Glomerular visceral epithelial cell (primary cell): ENCODE results near the gene PLPP1.
A peak's percentile ranks its signal among the peaks of the same experiment; 100 is the strongest.

ENCODE experiments used
- DNase-seq: peaks from one replicate; pipeline ENCODE4 v3.0.0-alpha.2; 2016; ENCODE audit errors: extremely low spot score

The PLPP1 gene

DNA sequence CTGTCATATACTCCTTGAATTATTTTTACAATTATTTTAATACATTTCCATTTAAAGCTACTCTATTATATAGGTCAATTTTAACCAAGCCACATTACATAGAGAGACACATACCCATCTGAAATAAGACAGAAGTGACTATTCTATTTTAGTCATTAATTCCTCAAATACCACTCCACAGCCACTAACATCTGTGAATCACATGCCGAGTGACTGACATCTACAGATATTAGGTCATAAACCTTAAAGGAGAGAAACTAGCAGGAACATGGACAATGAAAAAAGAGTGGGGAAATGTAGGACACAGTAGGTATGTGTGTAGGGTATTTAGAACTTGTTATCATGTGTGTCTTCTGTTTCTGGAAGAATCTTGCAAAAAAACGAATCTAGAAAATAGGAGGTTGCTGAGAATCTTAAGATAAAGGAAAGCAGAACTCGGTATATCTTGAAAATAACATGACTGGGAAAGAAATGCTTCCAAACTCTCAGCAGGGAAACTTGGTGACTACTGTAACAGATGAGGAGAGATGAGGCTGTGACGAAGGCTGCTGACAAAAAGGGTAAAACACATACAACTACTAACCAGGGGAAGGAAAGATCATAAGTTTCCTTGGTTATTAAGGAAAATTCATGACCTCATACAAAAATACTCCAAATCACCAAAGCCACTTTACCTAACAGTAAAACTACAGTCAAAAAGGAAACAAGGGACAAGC is 84.6 kb downstream of the PLPP1 start:
- DNase-seq, result peak; percentile 29

- no peak for DNase-seq
These were observed 88.0 kb downstream of the PLPP1 start for GRCh38 chr5:55446640-55447351.

GRCh38 chr5:55445791-55446190 is 89.0 kb downstream of the PLPP1 start:
- DNase-seq, result no peak

DNA sequence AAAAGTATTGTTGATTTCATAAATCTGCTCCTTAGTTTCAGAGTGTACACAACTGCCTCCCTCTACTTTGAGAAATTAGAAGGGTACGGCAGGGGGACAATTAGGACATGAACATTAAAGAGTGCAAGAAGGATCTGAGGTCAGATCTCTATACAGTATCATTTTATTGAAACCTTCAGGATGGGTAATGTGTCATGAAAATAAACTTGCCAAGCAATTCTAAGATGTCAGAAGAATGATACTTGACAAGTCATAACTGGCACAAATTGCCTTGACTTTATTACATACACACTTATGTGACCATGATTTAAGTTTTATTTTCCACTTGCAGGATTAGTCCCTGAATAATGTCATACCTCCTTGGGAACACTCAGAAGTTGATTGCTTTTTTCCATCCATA is 92.8 kb downstream of the PLPP1 start:
- no peak for DNase-seq

DNA sequence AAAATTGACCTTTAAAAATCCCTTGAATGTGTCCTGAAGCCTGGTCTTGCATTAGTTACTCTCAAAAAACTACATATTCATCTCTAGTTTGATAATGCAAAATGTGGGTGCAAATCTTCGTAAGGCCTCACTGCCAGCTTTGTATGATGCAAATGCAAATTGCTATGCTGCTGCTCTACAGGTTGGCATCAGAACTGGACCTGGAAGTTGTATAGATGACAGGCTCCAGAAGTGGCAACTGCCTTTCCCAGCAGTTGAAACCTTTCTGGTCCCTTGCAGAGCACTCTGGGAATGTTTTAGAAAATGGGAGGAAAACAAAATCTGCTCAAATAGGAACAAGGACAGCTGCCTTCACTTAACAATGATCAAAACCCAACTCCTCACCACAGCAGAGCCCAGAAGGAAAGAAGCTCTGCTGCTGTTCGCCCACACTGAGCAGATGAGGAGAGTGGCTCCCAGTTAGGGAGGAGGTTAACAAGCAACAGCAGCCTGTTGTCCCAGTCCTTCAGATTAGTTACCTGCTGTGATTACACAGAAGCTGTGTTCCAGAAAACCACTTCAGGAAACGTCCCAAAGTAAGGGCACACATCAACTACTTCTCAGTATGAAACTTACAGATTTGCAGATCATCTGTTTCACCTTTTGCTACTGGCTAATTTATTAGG is 93.5 kb downstream of the PLPP1 start:
- DNase-seq, result no peak

GRCh38 chr5:55440188-55440646 is 94.5 kb downstream of the PLPP1 start:
- DNase-seq, result no peak

DNA sequence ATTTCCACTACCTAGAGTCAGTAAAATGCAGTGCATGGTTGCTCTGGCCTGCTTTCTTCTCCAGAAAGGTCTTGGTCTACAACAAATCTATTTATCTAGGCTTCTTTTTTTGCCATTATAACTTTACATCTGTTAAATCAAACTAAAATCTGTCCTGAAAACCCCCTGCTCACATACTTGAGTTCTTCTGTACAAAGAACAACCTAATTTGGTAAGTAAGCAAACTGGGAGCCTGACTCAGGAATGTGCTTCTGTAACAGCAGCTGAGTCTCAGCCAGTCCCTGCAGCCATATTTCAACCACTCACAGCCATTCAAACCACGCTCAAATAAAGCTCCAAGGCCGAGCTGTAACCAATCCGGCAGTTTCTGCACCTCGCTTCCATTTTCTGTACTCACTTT is 95.8 kb downstream of the PLPP1 start:
- DNase-seq, result no peak

GRCh38 chr5:55437859-55438206 is 96.9 kb downstream of the PLPP1 start:
- DNase-seq, result no peak

- no peak for DNase-seq
These were observed 97.3 kb downstream of the PLPP1 start for GRCh38 chr5:55437452-55437851.

- DNase-seq, result no peak
These were observed 102.2 kb downstream of the PLPP1 start for GRCh38 chr5:55432549-55432948.

DNA sequence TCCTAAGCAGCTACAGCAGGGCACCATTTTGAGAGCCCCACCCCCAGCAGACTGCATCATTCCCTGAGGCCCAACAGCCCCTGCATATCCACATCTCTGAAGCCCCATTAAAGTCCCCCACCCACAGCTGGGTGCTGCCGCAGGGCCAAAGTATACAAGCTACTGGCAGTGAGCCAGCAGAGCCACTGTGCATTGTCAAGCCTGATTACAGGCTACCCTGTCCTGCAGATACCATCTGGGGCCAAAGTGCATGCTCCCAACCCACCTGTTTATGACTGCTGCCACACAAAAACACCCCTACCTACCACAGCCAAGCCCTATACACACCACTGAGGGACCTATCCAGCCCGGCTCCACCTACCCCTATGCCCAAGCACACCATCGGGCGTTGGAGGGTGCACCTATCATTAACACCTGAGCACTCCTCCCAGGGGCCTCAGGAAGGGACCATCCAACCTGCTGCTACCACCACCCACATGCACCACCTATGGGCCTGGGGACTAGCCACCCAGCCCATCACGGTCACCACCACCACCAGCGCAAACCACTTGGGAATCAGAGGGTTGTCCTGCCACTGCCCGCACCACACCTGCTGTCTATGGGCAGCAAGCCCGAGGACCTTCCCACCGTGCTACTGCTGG is 105.0 kb downstream of the PLPP1 start:
- no peak for DNase-seq

DNA sequence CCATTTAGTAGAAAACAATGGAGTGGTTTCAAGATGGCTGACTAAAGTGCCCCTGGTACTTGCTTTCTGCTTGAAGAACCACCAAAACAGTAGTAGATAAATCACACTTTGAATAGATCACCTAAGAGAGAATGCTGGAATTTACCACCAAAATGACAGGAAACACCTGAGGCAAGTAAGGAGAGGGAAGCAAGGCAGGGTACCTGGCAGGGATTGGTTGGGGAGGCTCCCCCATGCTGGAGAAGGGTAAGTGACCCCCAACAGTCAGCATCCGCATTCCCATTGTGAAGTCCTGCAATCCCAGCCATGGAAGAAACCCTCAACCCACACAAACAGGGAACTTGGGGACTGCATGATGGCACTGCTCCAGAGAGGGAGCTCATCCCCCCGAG is 105.5 kb downstream of the PLPP1 start:
- no peak for DNase-seq

GRCh38 chr5:55427157-55427556 is 107.6 kb downstream of the PLPP1 start:
- peak; percentile 15 for DNase-seq

DNA sequence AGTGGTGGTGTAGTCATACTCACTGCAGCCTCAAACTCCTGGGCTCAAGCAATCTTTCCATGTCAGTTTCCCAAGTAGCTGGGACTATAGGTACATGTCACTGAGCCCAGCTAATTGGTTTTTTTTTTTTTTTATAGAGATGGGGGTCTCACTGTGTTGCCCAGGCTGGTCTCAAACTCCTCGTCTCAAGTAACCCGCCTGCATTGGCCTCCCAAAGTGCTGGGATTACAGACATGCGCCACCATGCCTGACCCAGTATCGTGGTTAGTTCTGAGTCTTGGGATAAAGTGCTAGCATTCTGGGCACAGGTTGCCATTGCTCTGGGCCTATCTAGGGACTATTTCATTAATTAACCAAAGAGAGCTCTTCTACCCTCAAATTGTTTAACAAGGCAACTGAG is 108.3 kb downstream of the PLPP1 start:
- no peak for DNase-seq

DNA sequence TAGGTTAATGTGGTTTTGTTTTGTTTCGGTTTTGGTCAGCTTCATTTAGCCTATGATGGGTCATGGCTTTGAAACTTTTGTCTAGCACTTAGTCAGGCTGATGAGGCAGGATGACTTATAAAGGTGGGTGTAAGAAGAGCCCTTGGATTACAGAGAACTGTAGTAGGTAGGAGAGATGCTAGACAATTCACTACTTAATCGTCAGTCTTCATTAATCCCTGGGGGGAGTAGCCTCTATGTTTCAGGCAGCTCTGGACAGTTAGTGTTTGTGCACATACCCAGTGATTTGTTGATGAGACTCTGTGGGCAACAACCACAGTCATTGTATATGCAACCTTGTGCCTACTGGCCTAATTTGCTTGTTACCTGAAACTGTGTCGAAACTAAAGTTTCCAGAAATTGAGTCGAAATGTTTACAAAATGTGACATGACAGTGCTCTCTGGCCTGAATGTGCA is 113.7 kb downstream of the PLPP1 start:
- DNase-seq, result no peak

DNA sequence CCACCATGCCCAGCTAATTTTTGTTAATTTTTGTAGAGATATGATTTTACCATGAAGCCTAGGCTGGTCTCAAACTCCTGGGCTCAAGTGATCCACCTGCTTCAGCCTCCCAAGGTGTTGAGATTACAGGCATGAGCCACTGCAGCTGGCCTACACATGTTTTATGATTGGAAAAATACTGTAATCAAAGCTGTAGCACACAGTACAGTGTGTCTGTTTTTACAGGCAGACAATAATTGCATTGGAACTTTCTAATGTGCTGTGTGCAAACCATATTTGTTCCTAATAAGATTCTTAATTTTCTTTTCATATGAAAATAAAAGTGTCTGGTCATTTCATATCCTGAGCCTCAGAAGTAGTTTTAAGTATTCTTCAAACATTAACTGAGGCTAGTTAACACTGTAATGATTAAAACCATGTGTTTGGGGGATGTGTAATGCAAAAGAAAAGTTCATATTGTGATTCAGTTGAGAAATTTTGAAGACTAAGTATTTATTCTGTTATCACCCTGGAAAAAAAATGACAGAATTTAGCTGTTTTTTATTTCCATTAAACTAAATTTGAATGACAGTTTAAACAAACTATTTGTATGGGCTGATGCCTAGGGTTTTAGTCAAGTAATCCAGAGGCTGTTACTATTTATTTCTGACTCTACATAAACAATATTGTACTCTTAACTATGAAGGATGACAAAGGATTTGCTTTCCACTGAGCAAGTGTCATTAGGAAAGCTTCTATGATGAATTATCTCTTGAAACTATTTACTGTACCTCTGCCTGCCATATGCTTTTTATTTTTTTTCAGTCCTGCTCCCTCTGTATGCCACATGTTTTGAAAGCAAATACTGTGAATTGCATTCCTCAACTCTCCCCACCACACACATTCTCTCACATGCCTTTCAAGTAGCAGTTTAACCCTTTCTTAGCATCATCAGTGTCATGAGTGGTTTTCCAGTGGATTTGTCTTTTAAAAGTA is 115.5 kb downstream of the PLPP1 start:
- peak; percentile 16 for DNase-seq

DNA sequence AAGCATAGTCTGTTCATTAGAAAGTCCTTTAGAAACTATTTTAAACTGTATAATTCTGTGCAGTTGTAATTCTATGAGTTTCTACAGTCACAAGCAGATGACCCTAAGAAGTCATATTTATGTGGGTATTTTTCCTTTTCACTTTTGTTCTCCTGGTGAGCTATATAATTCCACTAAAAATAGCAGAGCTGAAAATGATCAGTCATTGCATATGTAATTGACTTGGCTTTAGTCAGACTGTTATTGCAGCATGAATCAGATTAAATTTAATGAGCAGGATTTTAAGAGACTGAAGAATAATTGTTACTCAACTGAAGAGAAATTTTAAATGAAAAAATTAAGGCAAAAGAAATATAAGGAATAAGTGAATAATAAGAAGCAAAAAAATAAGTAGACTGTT is 118.5 kb downstream of the PLPP1 start:
- DNase-seq, result no peak

DNA sequence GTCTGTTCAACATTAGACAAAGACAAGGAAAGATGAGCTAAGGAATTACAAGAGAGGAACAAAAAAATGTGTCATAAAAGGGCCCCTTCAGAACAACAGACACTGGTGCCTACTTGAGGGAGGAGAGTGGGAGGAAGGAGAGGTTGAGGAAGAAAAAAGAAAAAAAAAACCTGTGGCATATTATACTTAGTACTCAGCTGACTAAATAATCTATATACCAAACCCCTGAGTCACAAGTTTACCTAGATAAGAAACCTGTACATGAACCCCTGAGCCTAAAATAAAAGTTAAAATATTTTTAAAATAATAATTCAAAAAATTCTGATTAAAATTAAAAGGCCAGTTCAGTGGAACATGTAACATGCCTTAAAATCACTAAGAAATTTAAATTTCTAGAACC is 119.7 kb downstream of the PLPP1 start:
- no peak for DNase-seq

DNA sequence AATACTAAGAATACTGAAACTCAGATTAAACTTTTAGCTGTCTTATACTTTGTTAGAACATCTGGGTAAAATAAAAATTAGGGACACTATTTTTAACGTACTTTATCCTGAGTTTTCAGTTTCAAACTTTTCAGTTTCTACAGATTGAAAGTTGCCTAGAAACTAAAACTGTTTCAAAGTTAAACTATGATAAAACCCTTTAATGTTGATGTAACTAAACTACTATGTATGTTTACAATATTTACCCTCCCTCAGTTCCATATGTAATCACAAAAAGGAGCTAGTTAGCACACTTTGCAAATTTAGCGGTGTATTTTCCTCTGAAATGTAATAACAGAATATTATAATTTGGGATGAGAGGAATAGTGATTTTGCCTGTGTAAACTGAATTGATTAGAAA is 121.1 kb downstream of the PLPP1 start:
- DNase-seq, result no peak

DNA sequence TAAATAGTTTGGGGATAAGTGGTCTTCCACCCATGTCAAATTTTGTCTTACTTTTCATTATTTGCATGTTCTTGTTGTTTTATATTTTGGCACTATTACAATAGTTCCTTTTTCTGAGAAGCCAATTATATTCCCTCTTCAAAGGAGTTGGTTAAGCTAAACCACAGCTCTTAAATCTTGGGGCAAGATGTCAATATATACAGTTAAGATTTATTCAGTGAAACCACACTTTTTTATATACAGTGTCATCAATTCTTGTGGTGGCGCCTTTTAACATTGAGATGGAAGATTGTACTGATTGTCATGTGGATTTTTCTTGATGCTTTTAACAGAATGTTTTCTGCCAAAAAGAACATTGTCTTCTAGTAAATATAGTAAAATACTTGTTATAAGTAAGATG is 122.9 kb downstream of the PLPP1 start:
- DNase-seq, result no peak

DNA sequence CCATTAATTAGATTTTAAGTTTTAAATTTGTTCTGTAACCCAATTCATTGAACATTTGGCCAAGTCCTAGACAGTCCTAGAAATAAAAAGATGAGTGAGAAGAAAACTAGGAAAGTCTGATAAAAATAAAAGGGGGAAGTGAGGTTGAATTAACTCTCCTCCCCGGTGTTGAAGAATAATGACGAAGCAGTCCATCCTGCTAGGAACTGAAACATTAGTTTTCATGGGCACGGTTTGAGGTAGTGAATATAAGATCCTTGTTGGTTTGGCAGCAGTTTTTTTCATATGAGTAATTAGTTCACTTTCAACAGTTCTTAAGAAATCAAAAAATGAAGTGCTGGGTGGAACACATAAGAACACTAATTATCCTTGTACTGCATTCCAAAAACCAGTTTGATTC is 123.9 kb downstream of the PLPP1 start:
- DNase-seq, result no peak
